Panc1 (cell line): Measurements from ENCODE around the gene PRICKLE3. TPM values are rescaled to one million over a fixed set of nuclear protein-coding genes. Genes with fewer than 3 reads are reported as not detected.
A peak's percentile ranks its signal among the peaks of the same experiment; 100 is the strongest.

Experiments used
- ATAC-seq: fragments of 200-7000 bp; cut with Tn5 transposase; 2 replicates; pipeline ENCODE4 v1.9.1; 2020; ENCODE audit warnings: mild to moderate bottlenecking, moderate library complexity
- BruUV-seq: library from RNA; stranded (reverse); fragments of 400-500 nt; replicated peaks from 2 replicates; lab custom pipeline; 2021; lab: Mats Ljungman, UMichigan
- CTCF ChIA-PET: fragments of 300-600 bp; sonication (Branson Sonifier 250); formaldehyde crosslinking; loops from one replicate; lab custom pipeline; 2022; ENCODE audit warnings: antibody characterized with exemption; lab: Charles Lee
- POLR2A ChIA-PET: fragments of 300-600 bp; sonication (Branson Sonifier 250); formaldehyde crosslinking; loops from one replicate; lab custom pipeline; 2022; ENCODE audit warnings: antibody characterized with exemption; lab: Charles Lee
- DNase-seq: peaks from one replicate; pipeline ENCODE4 v3.0.0-alpha.2; 2010; ENCODE audit warnings: low read depth, low spot score
- H3K27ac ChIP-seq: 2 replicates; pipeline ENCODE4 v1.5.1; 2011; ENCODE audit warnings: mild to moderate bottlenecking, low read length, inconsistent platforms
- H3K27me3 ChIP-seq: fragments of 200-500 bp; sonication (Bioruptor generic); 2 replicates; pipeline ENCODE4 v1.6.0; 2014; ENCODE audit warnings: low read length, inconsistent platforms; ENCODE audit not compliant: control insufficient read depth, insufficient read depth
- H3K36me3 ChIP-seq: fragments of 200-500 bp; sonication (Bioruptor generic); 2 replicates; pipeline ENCODE4 v1.5.1; 2014; ENCODE audit warnings: inconsistent platforms, mild to moderate bottlenecking, low read length, moderate library complexity; ENCODE audit not compliant: control insufficient read depth, insufficient read depth
- H3K4me1 ChIP-seq: 2 replicates; pipeline ENCODE4 v1.5.1; 2011; ENCODE audit warnings: inconsistent platforms, mild to moderate bottlenecking, low read length, moderate library complexity; ENCODE audit not compliant: control insufficient read depth, insufficient read depth
- H3K4me3 ChIP-seq, 2 experiments: 2 replicates each; pipeline ENCODE4 v1.5.1; 2011 to 2012; ENCODE audit warnings: low read depth in 2 of 2, low read length in 2 of 2, mild to moderate bottlenecking in 2 of 2, inconsistent platforms in 1 of 2, moderate library complexity in 1 of 2
- H3K9me3 ChIP-seq: fragments of 200-500 bp; sonication (Bioruptor generic); 2 replicates; pipeline ENCODE4 v1.5.1; 2014; ENCODE audit warnings: low read depth, mild to moderate bottlenecking, inconsistent platforms, low read length, moderate library complexity; ENCODE audit not compliant: control insufficient read depth, insufficient read depth
- POLR2AphosphoS5 ChIP-seq: IDR thresholded peaks from 2 replicates; pipeline ENCODE4 v1.6.1; 2012; ENCODE audit warnings: mild to moderate bottlenecking, low read depth, low read length, moderate library complexity
- SIN3A ChIP-seq: IDR thresholded peaks from 2 replicates; pipeline ENCODE4 v1.6.1; 2012; ENCODE audit warnings: low read depth, mild to moderate bottlenecking, low read length, moderate library complexity, borderline replicate concordance; ENCODE audit not compliant: insufficient read depth
- TCF7L2 ChIP-seq: IDR thresholded peaks from 2 replicates; pipeline ENCODE4 v1.6.1; 2011; ENCODE audit warnings: mild to moderate bottlenecking, low read depth, low read length, inconsistent platforms
- in situ Hi-C: cut with HindIII; loops from 2 replicates; pipeline ENCODE4 v1.10.0; 2016; ENCODE audit warnings: low sequenced_read_pairs, low pct_unique_long_range_greater_than_20kb
- intact Hi-C: fragments of 100-400 bp; cut with micrococcal nuclease; formaldehyde crosslinking; loops from one replicate; pipeline ENCODE4 v1.10.0; 2022; ENCODE audit not compliant: unreplicated experiment
- total RNA-seq: library from RNA; stranded (reverse); gene quantifications from one replicate; pipeline ENCODE4 v1.2.1, GENCODE V29; 2021; ENCODE audit not compliant: unreplicated experiment
- TF ChIP-seq, protein P1 (sequence below), 2 experiments: IDR thresholded peaks; 2 replicates each; pipeline ENCODE4 v1.6.1; 2011 to 2012; ENCODE audit warnings: low read depth in 2 of 2, control low read depth in 1 of 2, low read length in 1 of 2, mild to moderate bottlenecking in 1 of 2, moderate library complexity in 1 of 2; ENCODE audit not compliant: insufficient read depth in 1 of 2
- TF ChIP-seq, protein P2 (sequence below): fragments of 450-650 bp; IDR thresholded peaks from 2 replicates; pipeline ENCODE4 v1.5.1; 2017; ENCODE audit warnings: mild to moderate bottlenecking

The PRICKLE3 gene
- total RNA-seq, 1 experiment from 2014 or later = 40.1 TPM

DNA sequence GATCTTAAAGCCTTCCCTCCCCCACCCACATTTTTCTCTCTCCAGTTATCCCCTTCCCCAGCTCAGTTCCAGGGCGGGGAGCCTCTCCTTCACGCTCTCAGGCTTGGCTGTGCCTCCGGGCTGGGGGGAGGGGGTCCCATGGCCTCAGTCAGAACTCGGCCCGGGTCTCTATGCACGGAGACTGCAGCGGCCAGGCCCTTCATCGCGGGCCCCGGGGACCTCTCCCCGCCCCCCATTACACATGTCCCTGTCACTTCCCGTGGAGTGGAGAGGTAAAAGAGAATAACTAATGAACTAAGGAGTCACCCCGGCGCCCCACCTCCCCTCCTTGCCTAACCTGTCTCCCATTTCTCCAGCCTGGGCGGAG, 838 bp upstream of the PRICKLE3 start:
- intact Hi-C loops = no loop called here

DNA sequence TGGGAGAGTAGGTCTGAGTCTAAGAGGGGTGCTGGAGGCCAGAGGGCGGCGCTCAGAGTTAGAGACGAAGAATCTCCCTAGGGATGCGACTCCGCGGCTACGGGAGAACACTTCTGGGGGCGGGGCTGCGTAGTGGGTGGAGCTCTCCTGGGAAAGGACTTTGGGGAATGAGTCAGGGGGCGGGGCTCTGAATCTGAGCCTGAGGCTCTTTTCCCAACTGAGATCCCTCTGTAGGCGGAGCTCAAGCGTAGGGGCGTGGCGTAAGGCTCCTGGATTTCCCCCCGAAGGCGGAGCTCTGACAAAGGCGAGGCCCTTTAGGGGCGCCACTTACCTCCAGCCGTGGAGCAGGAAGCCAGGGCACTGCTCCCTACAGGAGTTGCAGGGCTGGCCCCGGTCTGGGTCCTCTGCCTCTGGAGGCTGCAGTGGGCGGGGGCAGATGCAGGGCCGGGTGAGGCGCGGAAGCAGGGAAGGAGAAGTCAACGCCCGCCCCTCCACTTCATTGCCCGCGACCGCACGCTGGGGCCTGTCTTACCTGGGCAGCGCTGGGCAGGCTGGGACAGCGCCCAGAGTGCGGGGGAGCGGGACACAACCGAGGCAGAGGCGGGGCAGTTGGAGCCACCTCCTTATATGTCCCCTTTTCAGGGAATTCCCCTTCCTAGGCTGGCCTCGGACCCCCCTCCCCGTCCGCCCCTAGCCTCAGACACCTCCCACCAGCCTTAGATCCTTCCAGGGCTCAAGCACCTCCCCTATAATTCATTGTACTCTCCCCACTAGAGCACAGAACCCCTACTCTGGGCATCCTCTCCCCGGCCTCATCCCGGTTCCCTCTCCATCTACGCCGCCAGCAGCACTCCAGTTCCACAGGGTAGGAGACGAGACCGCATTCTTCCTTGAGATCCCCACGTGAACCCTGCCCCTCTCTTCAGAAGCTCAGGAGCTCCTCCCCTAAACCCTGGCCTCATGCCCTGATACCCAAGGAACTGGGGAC, 1.6 kb downstream of the PRICKLE3 start:
- Histone ChIP-seq H3K4me3 (peak overlapping the region; percentile 79 to 91), H3K9me3 (no peaks in the 10 kb centered on the region), H3K36me3 (no peaks in the 10 kb centered on the region), H3K27ac (peak overlapping the region; percentile 94), H3K27me3 (no peaks in the 10 kb centered on the region), H3K4me1 (peaks cover 19% of the 10 kb centered on the region)
- intact Hi-C loops (no loop called here), in situ Hi-C loops (no loop called here)
- POLR2A ChIA-PET = interaction anchor here (0.6 kb wide), 2 partner anchors 33 to 46 kb away, joined by 3 to 7 read pairs; no protein-coding TSS in a partner anchor
- BruUV-seq = no TSS peak
- ATAC-seq (peak; percentile 78), DNase-seq (peak; percentile 82)
- TF ChIP-seq, protein P1, sequence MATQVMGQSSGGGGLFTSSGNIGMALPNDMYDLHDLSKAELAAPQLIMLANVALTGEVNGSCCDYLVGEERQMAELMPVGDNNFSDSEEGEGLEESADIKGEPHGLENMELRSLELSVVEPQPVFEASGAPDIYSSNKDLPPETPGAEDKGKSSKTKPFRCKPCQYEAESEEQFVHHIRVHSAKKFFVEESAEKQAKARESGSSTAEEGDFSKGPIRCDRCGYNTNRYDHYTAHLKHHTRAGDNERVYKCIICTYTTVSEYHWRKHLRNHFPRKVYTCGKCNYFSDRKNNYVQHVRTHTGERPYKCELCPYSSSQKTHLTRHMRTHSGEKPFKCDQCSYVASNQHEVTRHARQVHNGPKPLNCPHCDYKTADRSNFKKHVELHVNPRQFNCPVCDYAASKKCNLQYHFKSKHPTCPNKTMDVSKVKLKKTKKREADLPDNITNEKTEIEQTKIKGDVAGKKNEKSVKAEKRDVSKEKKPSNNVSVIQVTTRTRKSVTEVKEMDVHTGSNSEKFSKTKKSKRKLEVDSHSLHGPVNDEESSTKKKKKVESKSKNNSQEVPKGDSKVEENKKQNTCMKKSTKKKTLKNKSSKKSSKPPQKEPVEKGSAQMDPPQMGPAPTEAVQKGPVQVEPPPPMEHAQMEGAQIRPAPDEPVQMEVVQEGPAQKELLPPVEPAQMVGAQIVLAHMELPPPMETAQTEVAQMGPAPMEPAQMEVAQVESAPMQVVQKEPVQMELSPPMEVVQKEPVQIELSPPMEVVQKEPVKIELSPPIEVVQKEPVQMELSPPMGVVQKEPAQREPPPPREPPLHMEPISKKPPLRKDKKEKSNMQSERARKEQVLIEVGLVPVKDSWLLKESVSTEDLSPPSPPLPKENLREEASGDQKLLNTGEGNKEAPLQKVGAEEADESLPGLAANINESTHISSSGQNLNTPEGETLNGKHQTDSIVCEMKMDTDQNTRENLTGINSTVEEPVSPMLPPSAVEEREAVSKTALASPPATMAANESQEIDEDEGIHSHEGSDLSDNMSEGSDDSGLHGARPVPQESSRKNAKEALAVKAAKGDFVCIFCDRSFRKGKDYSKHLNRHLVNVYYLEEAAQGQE (IDR thresholded peaks at IDR 0.05; ENCODE audit: insufficient read depth in 1 of 2, low read depth in 2 of 2, low read length in 1 of 2) = no peak
- TF ChIP-seq SIN3A (no peak), POLR2AphosphoS5 (peak; percentile 75; the same call in 1 of the 2 replicates), TCF7L2 (no peak)
- TF ChIP-seq, protein P2, sequence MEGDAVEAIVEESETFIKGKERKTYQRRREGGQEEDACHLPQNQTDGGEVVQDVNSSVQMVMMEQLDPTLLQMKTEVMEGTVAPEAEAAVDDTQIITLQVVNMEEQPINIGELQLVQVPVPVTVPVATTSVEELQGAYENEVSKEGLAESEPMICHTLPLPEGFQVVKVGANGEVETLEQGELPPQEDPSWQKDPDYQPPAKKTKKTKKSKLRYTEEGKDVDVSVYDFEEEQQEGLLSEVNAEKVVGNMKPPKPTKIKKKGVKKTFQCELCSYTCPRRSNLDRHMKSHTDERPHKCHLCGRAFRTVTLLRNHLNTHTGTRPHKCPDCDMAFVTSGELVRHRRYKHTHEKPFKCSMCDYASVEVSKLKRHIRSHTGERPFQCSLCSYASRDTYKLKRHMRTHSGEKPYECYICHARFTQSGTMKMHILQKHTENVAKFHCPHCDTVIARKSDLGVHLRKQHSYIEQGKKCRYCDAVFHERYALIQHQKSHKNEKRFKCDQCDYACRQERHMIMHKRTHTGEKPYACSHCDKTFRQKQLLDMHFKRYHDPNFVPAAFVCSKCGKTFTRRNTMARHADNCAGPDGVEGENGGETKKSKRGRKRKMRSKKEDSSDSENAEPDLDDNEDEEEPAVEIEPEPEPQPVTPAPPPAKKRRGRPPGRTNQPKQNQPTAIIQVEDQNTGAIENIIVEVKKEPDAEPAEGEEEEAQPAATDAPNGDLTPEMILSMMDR = peak; percentile 28
- CTCF ChIA-PET = no interaction called here

More for the DNA sequence above, 838 bp upstream of the PRICKLE3 start:
- TF ChIP-seq, protein P1 (IDR thresholded peaks at IDR 0.05; ENCODE audit: insufficient read depth in 1 of 2, low read depth in 2 of 2, low read length in 1 of 2) = no peak
- TF ChIP-seq TCF7L2 (no peak), POLR2AphosphoS5 (no peak), SIN3A (no peak)
- TF ChIP-seq, protein P2 = no peak
- H3K27ac ChIP-seq = peak overlapping the region; percentile 94
- peaks cover 21% of the 10 kb centered on the region for H3K4me1 ChIP-seq
- no peaks in the 10 kb centered on the region for H3K27me3 ChIP-seq
- H3K36me3 ChIP-seq = no peaks in the 10 kb centered on the region
- DNase-seq = no peak
- no TSS peak for BruUV-seq
- peak overlapping the region; percentile 79 to 91 for H3K4me3 ChIP-seq
- no peak for ATAC-seq
- ChIA-PET CTCF (no interaction called here), POLR2A (no interaction called here)
- H3K9me3 ChIP-seq = no peaks in the 10 kb centered on the region
- in situ Hi-C loops = no loop called here
